ENCODE data around the gene ZG16.
"Not testable (repeated sequence)": the region's sequence is repeated elsewhere in the genome, so short reads cannot be mapped to it uniquely, and the experiment has no call there.

The ZG16 gene, protein sequence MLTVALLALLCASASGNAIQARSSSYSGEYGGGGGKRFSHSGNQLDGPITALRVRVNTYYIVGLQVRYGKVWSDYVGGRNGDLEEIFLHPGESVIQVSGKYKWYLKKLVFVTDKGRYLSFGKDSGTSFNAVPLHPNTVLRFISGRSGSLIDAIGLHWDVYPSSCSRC

DNA sequence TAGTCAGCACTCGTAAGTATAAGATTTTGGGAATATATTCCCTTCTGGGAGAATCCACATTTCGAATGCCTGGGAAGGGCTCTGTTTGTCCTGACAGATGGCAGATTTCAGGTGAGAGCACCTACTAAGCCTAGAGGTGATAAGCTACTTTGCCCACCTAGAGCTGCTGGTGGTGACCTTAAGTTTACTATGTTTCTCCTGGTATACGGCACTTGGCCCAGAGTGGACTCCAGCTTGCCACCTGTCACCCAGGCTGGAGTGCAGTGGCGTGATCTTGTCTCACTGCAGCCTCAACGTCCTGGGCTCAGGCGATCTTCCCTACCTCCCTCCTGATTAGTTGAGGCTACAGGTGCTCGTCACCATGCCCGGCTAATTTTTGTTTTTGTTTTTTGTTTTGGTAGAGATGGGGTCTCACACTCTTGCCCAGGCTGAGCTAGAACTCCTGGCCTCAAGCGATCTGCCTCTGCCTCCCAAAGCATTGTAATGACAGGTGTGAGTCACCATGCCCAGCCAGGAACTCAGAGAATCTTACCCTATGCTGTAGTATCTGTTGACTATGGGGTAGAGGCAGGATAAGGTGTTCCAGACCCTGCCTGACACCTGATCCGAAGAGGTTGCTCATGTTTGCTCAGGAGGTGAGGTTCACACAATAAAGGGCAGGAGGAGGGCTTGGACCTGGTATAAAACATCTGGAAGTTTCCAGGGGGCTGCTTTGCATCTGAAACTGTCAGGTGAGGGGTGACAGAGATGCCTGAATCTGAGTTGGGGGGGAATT, at the start of gene ZG16:
Gene ZG16 (plus strand): TSS at position 681 of the 775 bp plus-strand sequence. CDS start 1,011 bp downstream, outside the sequence.
- no peak for DNase-seq

DNA sequence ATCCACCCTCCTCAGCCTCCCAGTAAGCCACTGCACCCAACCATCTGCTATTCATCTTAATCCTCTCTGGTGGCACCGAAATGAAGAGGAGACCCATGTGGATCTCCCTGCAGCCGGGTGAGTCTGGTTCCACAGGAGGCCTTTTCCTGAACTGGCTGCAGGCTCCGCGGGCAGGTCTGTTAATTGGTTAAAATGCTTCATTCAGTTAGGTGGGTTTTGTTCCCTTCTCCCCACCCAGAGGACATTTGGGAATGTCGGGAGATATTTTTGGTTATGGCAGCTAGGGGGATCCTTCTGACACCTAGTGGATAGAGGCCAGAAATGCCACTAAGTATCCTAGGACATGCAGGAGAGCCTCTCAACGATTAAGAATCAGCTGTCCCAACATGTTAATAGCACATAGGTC, 48.9 kb upstream of the ZG16 start:
- no peak for DNase-seq

DNA sequence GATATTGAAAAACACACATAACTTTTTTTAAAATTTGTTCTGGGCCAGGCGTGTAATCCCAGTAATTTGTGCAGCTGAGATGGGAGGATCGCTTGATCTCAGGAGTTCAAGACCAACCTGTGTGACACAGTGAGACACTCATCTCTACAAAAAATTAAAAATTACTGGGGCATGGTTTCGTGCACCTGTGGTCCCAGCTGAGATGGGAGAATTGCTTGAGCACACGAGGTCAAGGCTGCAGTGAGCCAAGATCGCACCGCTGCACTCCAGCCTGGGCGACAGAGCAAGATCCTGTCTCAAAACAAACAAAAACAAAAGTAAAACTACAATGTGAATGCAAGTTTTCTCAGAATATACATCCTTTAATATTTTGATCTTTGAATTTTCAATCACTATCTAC, 47.4 kb upstream of the ZG16 start:
- DNase-seq, result no peak

DNA sequence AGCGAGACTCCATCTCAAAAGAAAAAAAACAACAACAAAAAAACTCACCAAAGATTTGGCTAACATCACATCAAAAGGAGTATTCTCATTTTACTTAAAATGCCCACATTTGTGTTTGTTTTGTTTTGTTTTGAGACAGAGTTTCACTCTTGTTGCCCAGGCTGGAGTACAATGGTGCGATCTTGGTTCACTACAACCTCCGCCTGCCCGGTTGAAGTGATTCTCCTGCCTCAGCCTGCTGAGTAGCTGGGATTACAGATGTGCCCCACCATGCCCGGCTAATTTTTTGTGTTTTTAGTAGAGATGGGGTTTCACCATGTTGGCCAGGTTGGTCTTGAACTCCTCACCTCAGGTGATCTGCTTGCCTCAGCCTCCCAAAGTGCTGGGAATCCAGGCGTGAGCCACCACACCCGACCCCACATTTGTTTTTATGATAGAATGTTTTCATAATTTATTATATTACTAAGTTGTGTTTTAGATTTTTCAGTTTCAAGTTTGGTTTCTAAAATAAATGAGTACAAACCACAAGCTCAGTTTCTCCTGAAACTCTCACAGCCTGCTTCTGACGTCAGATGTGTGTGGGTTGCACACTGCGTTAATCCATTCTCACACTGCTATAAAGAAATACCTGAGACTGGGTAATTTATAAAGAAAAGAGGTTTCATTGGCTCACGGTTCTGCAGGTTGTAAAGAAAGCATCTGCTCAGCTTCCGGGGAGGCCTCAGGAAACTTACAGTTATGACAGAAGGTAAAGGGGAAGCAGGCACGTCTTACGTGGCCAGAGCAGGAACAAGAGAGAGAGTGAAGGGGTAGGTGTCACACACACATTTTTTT, 46.1 kb upstream of the ZG16 start:
- DNase-seq, result not testable (repeated sequence)

DNA sequence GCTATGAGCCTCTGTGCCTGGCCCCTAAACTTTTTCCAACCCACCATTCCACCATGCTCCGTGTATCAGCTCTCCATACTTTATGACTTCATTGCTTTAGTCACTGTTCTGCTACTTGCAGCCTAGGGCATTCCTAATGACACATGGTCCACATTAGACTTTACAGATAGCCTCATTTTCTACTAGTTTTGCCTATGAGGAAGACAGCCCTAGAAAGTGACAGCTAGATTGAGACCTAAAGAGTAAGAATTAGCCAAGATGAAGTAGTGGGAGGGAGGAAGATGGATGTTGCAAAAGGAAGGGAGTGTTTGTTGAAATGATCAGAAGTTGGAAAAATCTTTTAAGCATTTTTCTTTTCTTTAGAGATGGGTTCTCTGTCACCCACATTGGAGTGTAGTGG, 43.3 kb upstream of the ZG16 start:
- no peak for DNase-seq

DNA sequence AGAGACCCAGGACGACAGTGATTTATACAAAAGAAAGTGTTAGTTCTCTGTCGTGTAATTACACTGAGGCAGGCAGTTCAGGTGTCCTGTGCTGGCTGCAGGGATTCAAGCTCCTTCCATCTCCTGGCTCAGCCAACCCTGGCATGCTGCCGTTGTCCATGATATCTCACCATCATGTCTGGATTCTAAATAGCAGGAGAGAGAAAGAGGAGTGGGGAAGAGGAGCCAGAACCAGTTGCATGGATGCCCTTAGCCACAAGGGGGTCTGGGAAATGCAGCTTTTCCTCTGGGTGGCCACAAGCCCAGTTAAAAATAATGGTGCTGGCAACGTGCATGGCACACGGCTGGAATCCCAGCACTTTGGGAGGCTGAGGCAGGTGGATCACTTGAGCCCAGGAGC, 41.9 kb upstream of the ZG16 start:
- DNase-seq, result no peak

DNA sequence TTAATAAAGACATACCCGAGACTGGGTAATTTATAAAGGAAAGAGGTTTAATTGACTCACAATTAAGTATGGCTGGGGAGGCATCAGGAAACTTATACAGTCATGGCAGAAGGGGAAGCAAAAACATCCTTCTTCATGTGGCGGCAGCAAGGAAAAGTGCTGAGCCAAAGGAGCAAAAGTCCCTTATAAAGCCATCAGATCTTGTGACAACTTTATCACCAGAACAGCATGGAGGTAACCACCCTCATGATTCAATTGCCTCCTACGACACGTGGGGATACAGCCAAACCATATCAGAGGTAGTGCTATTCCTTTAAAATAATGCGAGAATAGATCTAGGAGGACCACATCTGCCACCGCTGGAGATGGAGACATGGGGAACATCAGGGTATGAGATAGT, 41.3 kb upstream of the ZG16 start:
- no peak for DNase-seq

DNA sequence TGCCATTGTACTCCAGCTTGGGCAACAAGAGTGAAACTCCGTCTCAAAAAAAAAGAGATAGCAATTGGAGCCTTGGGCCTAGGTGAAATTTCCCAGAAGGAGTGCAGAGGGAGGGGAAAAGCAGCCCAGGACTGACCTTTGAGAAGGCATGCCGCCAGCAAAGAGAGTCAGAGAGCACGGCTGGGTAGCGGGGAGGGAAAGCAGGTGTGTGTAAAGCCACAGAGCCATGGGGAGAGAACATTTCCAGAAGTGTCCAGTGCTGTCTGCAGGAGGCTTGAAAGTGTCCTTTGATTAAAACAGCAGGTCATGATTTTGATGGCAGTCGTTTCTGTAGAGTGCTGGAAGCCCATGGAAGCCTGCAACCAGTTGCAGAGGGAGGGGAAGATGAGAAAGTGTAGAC, 40.3 kb upstream of the ZG16 start:
- no peak for DNase-seq

DNA sequence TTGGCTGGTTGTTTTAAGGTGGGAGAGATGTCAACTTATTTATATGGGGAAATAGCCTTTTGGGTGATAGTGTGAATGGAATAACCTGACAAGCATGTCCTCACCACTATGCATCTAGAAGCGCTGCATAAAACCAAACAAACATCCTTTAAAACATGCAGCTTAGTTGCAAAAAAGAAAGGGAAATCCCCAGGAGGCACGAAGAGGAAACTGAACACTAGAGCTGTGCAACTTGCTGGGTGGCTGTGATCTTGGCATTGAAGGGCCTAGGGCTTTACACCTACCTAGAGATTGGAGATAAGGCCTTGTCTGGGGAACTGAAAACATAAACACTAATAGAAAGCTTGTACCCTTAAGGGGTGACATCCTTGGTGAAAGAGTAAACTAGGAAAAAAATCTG, 39.5 kb upstream of the ZG16 start:
- DNase-seq, result no peak

DNA sequence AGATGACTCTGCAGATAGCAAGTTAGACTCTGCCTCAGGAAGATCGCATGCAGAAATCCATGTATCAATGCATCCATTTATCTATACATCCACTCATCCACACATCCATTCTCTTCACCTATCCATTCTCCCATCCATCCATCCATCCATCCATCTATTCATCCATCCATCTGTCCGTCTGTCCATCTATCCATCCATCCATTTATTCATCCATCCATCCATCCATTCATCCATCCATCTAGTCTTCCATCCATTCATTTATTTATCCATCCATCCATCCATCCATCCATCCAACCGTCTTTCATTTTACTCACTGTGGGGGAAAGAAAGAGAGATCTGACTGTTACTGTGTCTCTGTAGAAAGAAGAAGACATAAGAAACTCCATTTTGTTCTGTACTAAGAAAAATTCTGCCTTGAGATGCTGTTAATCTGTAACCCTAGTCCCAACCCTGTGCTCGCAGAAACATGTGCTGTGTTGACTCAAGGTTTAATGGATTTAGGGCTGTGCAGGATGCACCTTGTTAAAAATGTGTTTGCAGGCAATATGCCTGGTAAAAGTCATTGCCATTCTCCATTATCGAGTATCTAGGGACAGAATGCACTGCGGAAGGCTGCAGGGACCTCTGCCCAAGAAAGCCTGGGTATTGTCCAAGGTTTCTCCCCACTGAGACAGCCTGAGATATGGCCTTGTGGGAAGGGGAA, 38.0 kb upstream of the ZG16 start:
- DNase-seq, result not testable (repeated sequence)

DNA sequence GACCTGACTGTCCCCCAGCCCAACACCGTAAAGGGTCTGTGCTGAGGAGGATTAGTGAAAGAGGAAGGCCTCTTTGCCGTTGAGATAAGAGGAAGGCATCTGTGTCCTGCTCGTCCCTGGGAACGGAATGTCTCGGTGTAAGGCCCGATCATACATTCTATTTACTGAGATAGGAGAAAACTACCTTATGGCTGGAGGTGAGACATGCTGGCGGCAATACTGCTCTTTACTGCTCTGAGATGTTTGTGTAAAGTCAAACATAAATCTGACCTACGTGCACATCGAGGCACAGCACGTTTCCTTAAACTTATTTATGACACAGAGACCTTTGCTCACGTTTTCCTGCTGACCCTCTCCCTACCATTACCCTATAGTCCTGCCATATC, 37.4 kb upstream of the ZG16 start:
- DNase-seq, result not testable (repeated sequence)

DNA sequence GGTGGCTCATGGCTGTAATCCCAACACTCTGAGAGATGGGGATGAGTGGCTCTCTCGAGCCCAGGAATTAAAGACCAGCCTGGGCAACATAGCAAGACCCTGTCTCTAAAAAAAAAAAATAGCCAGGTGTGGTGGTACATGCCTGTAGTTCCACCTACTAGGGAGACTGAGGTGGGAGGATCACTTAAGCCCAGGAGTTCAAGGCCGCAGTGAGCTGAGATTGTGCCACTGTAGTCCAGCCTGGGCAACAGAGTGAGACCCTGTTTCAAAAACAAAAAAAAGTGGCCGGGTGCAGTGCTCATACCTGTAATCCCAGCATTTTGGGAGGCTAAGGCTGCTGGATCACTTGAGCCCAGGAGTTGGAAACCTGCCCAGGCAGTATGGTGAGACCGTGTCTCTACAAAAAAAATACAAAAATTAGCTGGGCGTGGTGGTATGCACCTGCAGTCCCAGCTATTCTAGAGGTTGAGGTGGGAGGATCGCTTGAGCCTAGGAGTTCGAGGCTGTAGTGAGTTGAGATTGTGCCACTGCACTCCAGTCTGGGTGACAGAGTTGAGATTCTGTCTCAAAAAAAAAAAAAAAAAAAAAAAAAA, 35.3 kb upstream of the ZG16 start:
- no peak for DNase-seq

DNA sequence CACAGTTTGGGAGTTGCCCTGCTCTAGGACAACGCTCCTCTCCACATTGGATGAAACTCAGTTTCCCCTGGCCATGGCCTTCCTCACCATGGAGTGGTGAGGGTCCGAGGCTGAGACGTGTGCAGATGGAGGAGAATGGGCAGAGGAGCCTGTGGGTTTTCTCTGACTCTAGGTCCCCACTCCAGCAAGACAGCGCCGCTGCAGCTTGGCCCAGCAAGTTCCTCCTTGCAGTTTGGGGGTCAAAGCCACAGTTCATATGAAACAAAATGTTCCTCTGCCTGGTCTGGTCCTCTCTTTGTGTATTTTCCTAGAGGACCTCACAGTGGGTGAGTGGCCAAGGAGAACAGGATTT, 34.6 kb upstream of the ZG16 start:
- no peak for DNase-seq

DNA sequence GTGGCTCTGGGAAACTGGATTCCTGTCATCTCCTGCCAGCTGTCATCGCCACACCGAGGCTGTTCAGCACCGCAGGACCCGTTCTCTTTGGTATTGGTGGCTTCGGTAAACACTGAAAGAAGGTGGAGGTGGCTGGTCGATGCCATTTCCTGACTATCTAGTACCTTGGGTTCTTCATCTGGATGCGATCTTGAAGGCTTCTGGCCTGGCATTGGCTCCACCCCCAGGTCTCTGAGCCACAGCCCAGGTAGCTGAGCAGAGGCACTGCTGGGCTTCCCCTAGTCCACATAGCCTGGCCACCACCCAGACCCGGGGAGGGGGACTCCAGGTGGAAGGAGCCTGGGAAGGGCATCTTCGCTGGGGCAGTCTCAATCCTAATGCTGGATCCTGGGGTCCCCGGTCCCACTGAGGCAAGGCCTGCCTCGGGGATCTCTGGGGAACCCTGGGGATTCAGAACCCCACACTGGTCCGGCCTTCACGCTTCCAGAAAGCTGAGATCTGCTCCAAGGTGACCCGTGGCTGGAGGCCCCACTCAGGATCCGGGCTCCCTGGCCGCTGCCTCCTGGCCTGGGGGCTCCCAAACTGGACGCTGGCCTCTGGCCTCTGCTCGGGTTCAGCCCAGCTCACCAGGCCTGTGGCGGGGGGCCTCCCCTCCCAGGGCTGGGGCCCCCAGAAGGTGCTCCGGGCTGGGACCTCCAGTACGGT, 34.1 kb upstream of the ZG16 start:
- no peak for DNase-seq

DNA sequence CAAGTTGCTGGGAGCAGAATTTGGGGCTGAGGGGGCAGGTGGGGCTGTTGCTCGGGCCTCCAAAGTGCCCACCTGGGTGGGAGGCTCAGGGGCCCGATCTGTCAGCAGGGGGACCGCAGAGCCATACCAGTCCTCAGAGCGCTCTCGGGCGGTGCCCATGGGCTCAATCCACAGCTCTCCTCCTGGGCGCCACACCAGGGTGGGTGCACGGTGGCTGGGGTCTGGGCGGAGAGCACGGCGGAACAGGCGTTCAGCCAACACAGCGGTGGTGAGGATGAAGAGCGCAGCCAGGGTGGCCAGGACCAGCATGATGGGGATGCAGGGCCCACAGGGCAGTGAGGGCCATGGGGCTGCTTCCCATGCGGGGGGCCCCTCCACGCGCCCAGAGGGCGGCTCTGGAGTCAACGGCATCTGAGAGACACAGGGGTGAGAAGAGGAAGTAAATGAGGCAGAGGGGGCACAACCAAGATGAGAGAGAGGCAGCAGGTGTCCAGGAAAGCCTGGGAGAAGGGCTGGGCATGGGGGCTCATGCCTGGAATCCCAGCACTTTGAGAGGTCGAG, 33.4 kb upstream of the ZG16 start:
- DNase-seq, result no peak

DNA sequence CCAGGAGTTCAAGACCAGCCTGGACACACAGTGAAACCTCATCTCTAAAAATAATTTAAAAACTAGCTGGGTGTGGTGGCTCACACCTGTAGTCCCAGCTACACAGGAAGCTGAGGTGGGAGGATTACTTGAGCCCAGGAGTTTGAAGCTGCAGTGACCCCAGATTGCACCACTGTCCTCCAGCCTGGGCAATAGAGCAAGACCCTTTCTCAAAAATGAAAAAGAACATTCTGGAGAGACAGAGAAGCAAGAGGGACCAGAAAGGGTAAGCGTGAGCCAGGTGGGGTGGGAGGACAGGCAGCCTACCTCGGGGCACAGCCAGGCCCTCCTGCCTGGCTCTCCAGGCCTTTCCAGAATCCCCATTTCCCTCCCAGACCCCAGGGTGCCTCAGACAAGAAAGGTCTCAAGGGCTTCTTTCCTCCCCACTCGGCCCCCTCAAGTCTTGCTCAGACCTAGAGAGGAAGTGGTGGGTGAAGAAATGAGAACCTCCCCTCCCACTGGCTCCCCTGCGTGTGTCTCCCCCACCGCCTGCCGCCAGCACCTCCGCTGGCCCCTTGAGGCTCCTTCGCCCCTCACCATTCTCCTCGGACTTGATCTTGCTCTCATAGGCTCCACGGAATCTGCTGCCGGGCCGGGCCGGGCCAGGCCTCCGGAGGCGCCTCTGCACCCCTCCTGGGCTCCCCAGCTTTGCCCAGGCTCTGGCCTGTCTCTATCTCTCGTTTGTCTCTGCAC, 32.8 kb upstream of the ZG16 start:
- no peak for DNase-seq

DNA sequence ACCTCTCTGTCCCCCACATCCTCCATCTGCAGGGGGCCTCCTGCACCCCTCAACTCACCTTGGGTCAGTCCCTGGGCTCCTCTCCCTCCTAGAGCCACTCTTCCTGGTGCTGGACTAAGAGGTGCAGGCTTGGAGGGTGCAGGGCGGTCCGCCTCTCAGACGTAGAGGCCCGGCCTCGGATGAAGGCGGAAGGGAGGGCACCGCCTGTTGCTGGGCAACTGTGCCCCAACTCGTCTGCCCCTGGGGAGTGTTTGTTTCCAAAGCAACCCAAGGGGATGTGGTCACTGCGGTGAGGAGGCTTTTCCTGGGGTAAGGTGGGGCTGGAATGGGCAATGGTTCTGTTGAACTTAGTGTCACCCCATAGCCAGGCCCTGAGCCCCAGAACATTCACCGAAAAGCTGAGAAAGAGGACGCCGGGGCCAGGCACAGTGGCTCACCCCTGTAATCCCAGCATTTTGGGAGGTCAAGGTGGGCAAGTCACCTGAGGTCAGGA, 32.2 kb upstream of the ZG16 start, which contains the start of gene C16orf54:
Gene C16orf54 (minus strand): TSS at position 138 of the 493 bp plus-strand sequence. CDS start 1,039 bp downstream, outside the sequence.
- no peak for DNase-seq

DNA sequence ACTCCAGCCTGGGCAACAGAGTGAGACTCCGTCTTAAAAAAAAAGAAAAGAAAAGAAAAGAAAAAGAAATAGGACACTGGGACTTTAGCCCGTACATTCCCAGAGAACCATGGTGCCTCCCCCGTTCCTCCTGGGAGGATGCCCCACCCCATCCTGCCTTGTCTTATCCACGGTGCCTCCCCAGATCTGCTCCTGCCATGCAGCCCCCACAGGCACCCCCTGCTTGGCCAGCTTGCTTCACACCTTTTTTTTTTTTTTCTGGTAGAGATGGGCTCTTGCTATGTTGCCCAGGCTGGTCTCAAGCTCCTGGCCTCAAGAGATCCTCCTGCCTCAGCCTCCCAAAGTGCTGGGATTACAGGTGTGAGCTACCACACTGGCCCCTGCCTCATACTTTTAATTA, 31.5 kb upstream of the ZG16 start:
- not testable (repeated sequence) for DNase-seq

DNA sequence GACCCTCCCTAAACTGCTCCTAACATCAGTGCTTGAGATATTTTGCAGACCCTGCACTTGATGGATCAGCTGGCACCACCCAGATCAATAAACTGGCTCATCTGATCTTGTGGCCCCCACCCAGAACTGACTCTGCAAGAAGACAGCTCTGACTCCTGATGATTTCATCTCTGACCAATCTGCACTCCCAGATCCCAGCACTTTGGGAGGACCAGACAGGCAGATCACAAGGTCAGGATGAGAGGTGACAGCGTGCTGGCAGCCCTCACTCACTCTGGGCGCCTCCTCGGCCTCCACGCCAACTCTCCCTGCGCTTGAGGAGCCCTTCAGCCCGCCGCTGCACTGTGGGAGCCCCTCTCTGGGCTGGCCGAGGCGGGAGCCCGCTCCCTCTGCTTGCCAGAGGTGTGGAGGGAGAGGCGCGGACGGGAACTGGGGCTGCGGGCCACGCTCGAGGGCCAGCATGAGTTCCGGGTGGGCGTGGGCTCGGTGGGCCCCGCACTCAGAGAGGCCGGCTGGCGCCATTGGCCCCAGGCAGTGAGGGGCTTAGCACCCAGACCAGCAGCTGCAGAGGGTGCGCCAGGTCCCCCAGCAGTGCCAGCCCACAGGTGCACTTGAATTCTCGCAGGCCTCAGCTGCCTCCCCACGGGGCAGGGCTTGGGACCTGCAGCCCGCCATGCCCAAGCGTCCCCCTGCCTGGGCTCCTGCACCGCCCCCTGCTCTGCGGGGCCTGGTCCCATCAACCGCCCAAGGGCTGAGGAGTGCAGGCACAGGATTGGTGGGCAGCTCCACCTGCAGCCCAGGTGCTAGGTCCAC, 29.9 kb upstream of the ZG16 start:
- no peak for DNase-seq

DNA sequence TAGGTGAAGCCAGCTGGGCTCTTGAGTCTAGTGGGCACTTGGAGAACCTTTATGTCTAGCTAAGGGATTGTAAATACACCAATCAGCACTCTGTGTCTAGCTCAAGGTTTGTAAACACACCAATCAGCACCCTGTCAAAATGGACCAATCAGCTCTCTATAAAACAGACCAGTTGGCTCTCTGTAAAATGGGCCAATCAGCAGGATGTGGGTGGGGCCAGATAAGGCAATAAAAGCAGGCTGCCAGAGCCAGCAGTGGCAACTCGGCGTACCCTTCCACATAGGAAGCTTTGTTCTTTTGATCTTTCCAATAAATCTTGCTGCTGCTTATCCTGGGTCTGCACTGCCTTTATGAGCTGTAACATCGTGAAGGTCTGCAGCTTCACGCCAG, 29.3 kb upstream of the ZG16 start:
- not testable (repeated sequence) for DNase-seq
